ENCODE results near the gene PRR14.

DNA sequence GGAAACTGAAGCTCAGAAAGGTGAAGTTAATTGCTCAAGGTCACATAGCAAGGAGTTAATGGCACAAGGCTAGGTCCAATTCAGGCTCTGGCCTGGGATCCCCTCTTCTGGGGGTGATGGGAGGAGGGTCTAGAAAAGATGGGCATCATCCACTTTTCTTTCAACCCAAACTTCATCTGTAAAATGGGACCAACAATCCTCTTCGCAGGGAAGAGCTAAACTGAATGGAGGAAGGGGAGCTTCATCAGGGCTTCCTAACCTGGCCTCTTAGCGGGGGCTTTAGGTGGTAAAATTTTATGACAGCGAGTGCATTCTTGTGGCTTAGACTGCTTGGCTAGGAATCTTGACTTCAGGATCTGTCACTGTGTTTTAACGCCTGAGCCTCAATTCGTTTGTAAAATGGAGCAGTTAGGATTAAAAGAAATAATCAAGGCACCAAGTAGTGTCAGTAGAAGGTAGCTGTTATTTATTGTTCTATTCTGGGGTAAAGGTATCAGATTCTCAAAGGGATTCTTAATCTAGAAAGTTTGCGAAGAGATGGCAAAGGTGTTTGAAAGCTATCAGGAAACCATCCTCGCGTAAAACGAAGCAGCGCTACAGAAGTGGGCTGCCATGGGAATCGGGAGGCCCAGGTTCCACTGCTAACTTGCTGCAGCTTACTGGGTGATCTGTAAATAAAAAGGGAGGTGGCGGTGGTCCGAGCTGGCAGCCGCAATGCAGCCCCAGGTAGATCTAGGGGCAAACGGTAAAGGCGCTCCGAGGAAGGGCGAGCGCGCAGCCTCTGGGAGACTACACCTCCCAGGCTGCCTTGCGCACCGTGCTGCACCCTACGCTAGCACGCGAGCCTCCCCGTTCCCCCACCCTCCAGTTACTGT, 46.7 kb downstream of the PRR14 start:
- TF ChIP-seq CTCF (IDR thresholded peaks at IDR 0.05), result no peak
- TF ChIP-seq POLR2AphosphoS5 (IDR thresholded peaks at IDR 0.05), result no peak
- no peak for TF ChIP-seq POLR2A (IDR thresholded peaks at IDR 0.05)

All from gastroesophageal sphincter (tissue), 3 donors.